ENCODE data around the gene C2orf81.

C2orf81 gene

GRCh38 chr2:74441690-74442482 lies 20.5 kb upstream of the C2orf81 start, which contains the start of gene RTKN:
Gene RTKN, minus strand, starts transcription at chr2:74441937. Its CDS starts 121 bp downstream, at chr2:74441816.
- H3K4me2 ChIP-seq (ENCODE audit: low read length) = peak within 1 kb of the TSS; percentile 69
- H3K79me2 ChIP-seq (ENCODE audit: control insufficient read depth, low read length) = no peaks in the 10 kb centered on the region
- no peak within 1 kb of the TSS for H3K27ac ChIP-seq (ENCODE audit: low read depth, low read length)
- H3K27me3 ChIP-seq (ENCODE audit: control insufficient read depth, low read length) = peaks cover 27% of the 10 kb centered on the region
- H3K36me3 ChIP-seq (ENCODE audit: control insufficient read depth, low read length) = no peaks in the 10 kb centered on the region
- H3F3A ChIP-seq (ENCODE audit: control insufficient read depth, insufficient read depth) = no peaks in the 10 kb centered on the region
- TF ChIP-seq EZH2phosphoT487 (IDR thresholded peaks at IDR 0.05; ENCODE audit: borderline replicate concordance, low read length) (0 out of 2 replicates have a peak, but pooled peaks have one; percentile 42), CTCF (IDR thresholded peaks at IDR 0.05; ENCODE audit: low read depth, low read length, poor library complexity, severe bottlenecking) (no peak)
- peaks cover 44% of the 10 kb centered on the region for H3K4me1 ChIP-seq (ENCODE audit: control insufficient read depth, low read length)
- peak within 1 kb of the TSS; percentile 66 for H3K4me3 ChIP-seq (ENCODE audit: low read length)
- H4K20me1 ChIP-seq (ENCODE audit: control insufficient read depth, insufficient read depth, low read depth, low read length) = no peaks in the 10 kb centered on the region
- no peaks in the 10 kb centered on the region for H3K9me3 ChIP-seq (ENCODE audit: control insufficient read depth, insufficient read depth, low read length)
- no peaks in the 10 kb centered on the region for H3K9me2 ChIP-seq (replicated peaks; ENCODE audit: control insufficient read depth, low read length)

GRCh38 chr2:74441170-74441689 lies 19.8 kb upstream of the C2orf81 start:
- H3K79me2 ChIP-seq (ENCODE audit: control insufficient read depth, low read length) = no peaks in the 10 kb centered on the region
- no peaks in the 10 kb centered on the region for H3K9me3 ChIP-seq (ENCODE audit: control insufficient read depth, insufficient read depth, low read length)
- peaks cover 27% of the 10 kb centered on the region for H3K27me3 ChIP-seq (ENCODE audit: control insufficient read depth, low read length)
- H3K4me2 ChIP-seq (ENCODE audit: low read length) = peak overlapping the region; percentile 69
- H3F3A ChIP-seq (ENCODE audit: control insufficient read depth, insufficient read depth) = no peaks in the 10 kb centered on the region
- peaks cover 47% of the 10 kb centered on the region for H3K4me1 ChIP-seq (ENCODE audit: control insufficient read depth, low read length)
- TF ChIP-seq CTCF (IDR thresholded peaks at IDR 0.05; ENCODE audit: low read depth, low read length, poor library complexity, severe bottlenecking) (no peak), EZH2phosphoT487 (IDR thresholded peaks at IDR 0.05; ENCODE audit: borderline replicate concordance, low read length) (no peak)
- no peaks in the 10 kb centered on the region for H4K20me1 ChIP-seq (ENCODE audit: control insufficient read depth, insufficient read depth, low read depth, low read length)
- no peaks in the 10 kb centered on the region for H3K9me2 ChIP-seq (replicated peaks; ENCODE audit: control insufficient read depth, low read length)
- H3K4me3 ChIP-seq (ENCODE audit: low read length) = peak overlapping the region; percentile 66
- H3K27ac ChIP-seq (ENCODE audit: low read depth, low read length) = no peak overlapping the region
- no peaks in the 10 kb centered on the region for H3K36me3 ChIP-seq (ENCODE audit: control insufficient read depth, low read length)

GRCh38 chr2:74440378-74441169 lies 19.2 kb upstream of the C2orf81 start:
- H3K27me3 ChIP-seq (ENCODE audit: control insufficient read depth, low read length) = peaks cover 27% of the 10 kb centered on the region
- H3K27ac ChIP-seq (ENCODE audit: low read depth, low read length) = no peak overlapping the region
- TF ChIP-seq EZH2phosphoT487 (IDR thresholded peaks at IDR 0.05; ENCODE audit: borderline replicate concordance, low read length) (no peak), CTCF (IDR thresholded peaks at IDR 0.05; ENCODE audit: low read depth, low read length, poor library complexity, severe bottlenecking) (no peak)
- H3K4me3 ChIP-seq (ENCODE audit: low read length) = peak overlapping the region; percentile 66
- no peaks in the 10 kb centered on the region for H3K36me3 ChIP-seq (ENCODE audit: control insufficient read depth, low read length)
- no peaks in the 10 kb centered on the region for H3K9me3 ChIP-seq (ENCODE audit: control insufficient read depth, insufficient read depth, low read length)
- H3K79me2 ChIP-seq (ENCODE audit: control insufficient read depth, low read length) = no peaks in the 10 kb centered on the region
- no peaks in the 10 kb centered on the region for H3F3A ChIP-seq (ENCODE audit: control insufficient read depth, insufficient read depth)
- H4K20me1 ChIP-seq (ENCODE audit: control insufficient read depth, insufficient read depth, low read depth, low read length) = no peaks in the 10 kb centered on the region
- peak overlapping the region; percentile 69 for H3K4me2 ChIP-seq (ENCODE audit: low read length)
- H3K4me1 ChIP-seq (ENCODE audit: control insufficient read depth, low read length) = peaks cover 47% of the 10 kb centered on the region
- no peaks in the 10 kb centered on the region for H3K9me2 ChIP-seq (replicated peaks; ENCODE audit: control insufficient read depth, low read length)

All from DOHH2 (cell line).